ENCODE data around the gene PPEF1.
"Not testable (repeated sequence)": the region's sequence is repeated elsewhere in the genome, so short reads cannot be mapped to it uniquely, and the experiment has no call there.

Gene PPEF1

DNA sequence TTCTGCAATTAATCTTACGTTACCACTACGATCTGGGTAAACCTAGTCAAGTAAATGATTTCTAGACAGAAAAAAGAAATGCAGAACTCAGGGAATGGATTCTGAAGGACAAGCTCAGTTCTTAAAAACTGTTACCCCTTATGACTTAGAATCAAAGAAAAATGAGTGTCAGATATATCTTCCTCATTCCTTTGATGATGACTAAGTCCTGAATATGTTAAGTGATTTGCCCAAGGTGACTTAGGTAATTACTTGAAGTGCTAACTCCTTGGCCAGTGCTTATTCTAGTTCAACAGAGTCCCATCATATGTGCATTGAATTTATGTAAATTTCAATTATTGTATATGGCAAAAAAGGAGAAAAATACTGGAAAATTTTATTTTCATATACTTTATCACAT is 92.5 kb downstream of the PPEF1 start:
- no peak for DNase-seq

DNA sequence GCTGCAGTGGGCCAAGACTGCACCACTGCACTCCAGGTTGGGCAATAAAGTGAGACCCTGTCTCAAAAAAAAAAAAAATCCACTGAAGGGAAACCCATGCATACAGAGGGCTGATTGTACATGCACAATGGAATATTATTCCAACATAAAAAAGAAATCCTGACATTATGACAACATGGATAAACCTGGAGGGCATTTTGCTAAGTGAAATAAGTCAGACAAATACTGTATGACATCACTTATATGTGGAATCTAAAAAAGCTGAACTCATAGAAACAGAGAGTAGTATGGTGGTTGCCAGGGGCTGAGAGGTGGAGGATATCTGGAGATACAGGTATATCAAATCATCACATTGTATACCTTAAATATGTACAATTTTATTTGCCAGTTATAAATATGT is 102.2 kb downstream of the PPEF1 start:
- no peak for DNase-seq

DNA sequence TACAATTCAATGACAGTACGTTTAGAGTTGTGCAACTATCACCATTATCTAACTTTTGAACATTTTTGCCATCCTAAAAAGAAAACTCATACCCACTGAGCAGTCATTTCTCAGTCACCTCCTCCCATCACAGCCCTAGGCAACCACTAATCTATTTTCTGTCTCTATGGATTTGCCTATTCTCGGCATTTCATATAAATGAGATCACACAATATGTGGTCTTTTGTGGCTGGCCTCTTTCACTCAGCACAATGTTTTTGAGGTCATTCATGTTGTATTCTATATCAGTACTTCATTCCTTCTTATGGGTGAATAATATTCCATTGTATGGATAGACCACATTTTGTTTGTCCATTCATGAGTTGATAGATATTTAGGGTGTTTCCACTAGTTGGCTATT is 103.0 kb downstream of the PPEF1 start:
- no peak for DNase-seq

DNA sequence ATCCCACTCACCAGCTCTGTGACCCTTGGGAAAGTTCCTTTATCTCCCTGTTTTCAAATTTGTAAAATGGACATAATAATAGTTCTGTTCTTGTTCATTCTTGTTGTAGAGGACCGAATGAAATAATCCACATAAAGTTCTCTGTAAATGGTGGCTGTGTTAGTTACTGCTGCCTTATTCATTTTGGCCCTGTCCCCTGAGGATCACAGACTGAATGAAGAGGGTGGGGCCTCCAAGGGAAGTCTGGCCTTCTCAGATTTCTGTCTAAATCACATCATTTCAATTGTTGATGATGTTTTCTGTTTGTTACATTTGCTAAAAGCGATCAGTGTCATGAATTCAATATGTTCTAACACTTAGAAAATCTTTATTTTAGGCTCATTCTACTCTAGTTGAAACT is 117.9 kb downstream of the PPEF1 start:
- DNase-seq, result no peak

DNA sequence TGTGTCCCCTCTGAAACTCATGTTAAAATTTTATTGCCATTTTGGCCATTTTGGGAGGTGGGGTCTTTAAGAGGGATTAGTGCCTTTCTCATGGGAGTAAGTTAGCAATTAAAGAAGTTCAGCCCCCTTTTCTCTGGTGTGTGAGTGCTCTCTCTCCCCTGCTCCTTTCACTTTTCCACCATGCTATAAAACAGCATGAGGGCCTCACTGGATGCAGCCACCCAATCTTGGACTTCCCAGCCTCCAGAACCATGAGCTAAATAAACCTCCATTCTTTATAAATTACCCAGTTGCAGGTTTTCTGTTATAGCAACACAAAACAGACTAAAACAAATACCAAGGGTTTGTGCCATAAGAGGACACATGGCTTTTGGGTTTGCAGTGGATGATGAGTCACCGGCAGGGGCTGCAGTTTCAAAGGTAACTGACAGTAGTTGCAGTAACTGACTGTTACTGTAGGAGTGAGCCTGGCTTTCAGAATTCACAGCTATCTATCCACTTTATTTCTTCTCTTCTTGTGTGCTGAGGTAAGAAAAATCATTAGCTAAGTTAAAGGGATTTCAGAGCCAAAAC is 121.5 kb downstream of the PPEF1 start:
- no peak for DNase-seq

GRCh38 chrX:18833071-18833731 is 125.8 kb downstream of the PPEF1 start:
- DNase-seq, result no peak

DNA sequence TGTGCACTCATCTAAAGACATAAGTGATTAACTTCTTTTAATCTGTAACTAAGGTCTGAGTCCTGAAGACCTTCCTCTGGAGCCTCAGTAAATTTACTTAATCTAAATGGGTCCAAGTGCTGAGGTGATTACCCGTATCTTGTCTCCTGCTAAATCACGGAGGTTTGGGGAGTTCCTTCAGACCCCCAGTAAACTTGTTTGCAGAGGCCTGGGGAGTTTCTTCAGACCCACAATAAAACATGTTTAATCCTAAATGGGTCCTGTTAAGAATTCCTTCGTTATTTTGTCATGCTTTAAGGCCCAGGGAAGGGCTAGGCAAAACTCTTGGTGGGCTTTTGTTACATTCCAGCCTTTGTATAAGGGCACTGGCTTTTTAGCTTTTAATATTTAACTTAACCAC is 140.5 kb downstream of the PPEF1 start:
- DNase-seq, result not testable (repeated sequence)

DNA sequence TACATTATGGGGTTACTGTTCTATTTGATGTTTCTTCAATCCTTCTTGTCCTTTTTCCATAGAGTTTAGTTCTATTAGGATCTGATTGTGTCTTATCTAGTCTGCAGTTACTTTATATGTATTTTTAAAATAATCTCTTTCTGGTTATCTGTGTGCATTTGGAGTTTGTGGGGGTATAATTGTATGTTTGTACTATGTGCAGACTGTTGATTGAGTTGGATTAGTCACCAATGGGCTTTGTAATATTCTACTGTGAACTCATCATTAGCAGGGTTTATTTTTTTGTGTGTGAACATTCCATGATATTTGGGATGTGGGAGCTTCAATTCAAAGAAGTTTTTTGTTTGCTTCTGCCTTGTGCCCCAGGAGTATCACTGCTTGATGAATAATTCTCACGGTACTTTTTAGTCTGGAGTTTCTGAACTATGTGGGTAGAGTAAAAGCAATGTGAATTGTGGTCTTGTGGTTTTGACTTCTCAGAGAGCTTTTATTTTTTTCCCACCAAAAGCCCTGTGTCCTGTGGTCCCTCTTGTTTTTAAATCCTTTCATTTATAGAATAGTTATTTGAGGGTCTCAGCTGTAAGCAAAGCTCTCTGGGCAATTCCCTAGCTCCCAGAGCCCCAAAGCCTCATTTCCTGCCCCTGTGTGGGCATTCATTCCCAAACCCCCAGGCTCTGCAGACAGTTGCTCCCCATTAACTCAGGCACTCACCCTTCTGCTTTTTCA is 148.6 kb downstream of the PPEF1 start:
- DNase-seq, result no peak

GRCh38 chrX:18856645-18856997 is 149.2 kb downstream of the PPEF1 start:
- no peak for DNase-seq

DNA sequence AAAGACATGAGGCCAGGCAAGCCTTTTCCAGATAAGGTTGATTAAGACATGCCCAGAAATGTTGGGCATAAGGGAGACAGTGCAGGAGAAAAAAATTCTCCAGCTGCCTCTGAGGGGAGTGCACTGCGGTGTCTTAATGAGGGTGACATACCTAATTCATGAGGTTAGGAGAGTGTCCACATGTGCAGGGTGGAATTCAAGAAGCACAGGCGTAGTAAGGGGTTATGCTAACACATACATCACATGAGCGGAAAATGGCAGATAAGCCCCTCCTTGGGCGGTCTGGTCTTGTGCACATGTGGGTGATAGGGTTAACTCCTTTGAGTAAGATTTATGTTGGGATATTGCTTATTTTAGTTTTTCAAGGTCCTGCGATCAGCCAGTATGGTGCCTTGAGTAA is 154.1 kb downstream of the PPEF1 start:
- DNase-seq, result no peak

GRCh38 chrX:18864390-18864920 is 157.0 kb downstream of the PPEF1 start:
- no peak for DNase-seq

DNA sequence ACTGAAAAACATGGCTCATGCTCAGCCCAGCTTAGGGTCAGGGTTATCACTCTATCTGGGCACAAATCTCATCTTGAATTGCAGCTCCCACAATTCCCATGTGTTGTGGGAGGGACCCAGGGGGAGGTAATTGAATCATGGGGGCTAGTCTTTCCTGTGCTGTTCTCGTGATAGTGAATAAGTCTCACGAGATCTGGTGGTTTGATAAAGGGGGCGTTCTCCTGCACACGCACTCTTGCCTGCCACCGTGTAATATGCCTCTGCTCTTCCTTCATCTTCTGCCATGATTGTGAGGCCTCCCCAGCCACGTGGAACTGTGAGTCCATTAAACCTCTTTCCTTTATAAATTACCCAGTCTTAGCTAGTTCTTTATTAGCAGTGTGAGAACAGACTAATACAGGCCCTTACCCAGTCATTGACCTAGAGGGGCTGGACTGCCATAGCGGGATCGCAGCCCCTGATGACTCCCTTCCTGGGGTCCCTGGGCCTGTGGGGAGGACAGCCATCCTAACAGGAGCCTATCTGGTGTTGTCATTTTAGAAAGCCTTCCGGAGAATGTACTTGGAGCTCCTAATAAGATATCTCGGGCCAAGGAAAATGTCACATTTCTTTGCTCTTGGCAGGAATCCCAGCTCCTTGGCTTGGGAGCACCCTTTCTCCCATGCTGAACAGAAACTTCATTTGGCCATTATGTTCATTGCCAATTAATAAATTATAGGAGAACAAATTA is 163.9 kb downstream of the PPEF1 start:
- DNase-seq, result no peak

- no peak for DNase-seq
Observed at GRCh38 chrX:18871970-18872369, 164.5 kb downstream of the PPEF1 start.

- DNase-seq, result no peak
Observed at GRCh38 chrX:18872621-18873020, 165.2 kb downstream of the PPEF1 start.

GRCh38 chrX:18873189-18873791 is 165.8 kb downstream of the PPEF1 start:
- DNase-seq, result peak in 1 of 2 donors; percentile 27

- no peak for DNase-seq
Observed at GRCh38 chrX:18873836-18874235, 166.4 kb downstream of the PPEF1 start.

- DNase-seq, result no peak
Observed at GRCh38 chrX:18874560-18875255, 167.3 kb downstream of the PPEF1 start.

- no peak for DNase-seq
Observed at GRCh38 chrX:18875256-18875878, 167.9 kb downstream of the PPEF1 start.

- no peak for DNase-seq
Observed at GRCh38 chrX:18877469-18877868, 170.0 kb downstream of the PPEF1 start.
